Mesodermal cell (in vitro differentiated cells): ENCODE data around the gene PRPF4.
"Not testable (repeated sequence)": the region's sequence is repeated elsewhere in the genome, so short reads cannot be mapped to it uniquely, and the experiment has no call there.

Experiments
- H3K27ac ChIP-seq: 2 replicates; pipeline ENCODE4 v1.7.0; 2013; ENCODE audit warnings: mild to moderate bottlenecking, low read depth, low read length, moderate library complexity; ENCODE audit not compliant: severe bottlenecking
- H3K36me3 ChIP-seq: 2 replicates; pipeline ENCODE4 v1.7.1; 2013; ENCODE audit warnings: mild to moderate bottlenecking, low read length, moderate library complexity; ENCODE audit not compliant: control insufficient read depth, insufficient read depth
- H3K4me1 ChIP-seq: one replicate; pipeline ENCODE4 v1.7.1; 2013; ENCODE audit warnings: mild to moderate bottlenecking, low read length; ENCODE audit not compliant: insufficient read depth, control insufficient read depth, poor library complexity, severe bottlenecking
- H3K4me3 ChIP-seq: 2 replicates; pipeline ENCODE4 v1.7.0; 2013; ENCODE audit warnings: low read length, control low read depth, mild to moderate bottlenecking; ENCODE audit not compliant: insufficient read depth, poor library complexity, severe bottlenecking; ENCODE audit errors: extremely low read depth
- H3K9me3 ChIP-seq: 2 replicates; pipeline ENCODE4 v1.7.1; 2013; ENCODE audit warnings: mild to moderate bottlenecking, low read length, moderate library complexity; ENCODE audit not compliant: control insufficient read depth
- WGBS, 2 experiments: methylation state at CpG; one replicate each; pipeline ENCODE4 v1.1.5; 2013; ENCODE audit warnings: missing lambda C conversion rate in 2 of 2; ENCODE audit not compliant: insufficient coverage in 2 of 2; 5-methylcytosine and 5-hydroxymethylcytosine counted together

The PRPF4 gene

DNA sequence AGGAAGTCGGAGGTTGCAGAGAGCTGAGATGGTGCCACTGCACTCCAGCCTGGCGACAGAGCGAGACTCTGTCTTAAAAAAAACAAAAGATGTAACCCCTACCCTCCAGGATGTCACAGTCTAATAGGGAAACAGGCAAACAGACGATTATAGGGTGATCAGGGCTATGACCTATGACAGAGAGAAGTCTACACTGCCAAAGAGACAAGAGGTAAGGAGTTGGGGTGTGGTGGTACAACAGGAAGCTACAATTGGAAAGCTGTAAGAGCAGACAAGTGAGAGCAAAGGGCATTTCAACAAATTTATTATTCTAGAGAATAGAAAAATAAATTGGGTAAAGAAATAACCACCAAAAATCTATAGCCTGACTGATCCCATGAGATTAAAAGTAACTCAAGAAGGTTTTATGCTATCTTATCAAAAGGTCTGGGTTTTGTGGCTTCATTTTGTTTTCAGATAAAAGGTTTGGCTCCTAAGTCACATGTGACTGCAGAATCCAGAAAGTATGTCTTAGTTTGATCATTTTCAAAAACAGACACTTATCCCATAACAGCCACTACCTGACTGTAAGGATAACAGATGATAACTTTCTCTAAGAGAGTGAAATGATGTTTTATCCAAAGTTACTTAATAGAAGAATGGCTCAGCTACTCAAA is 7.4 kb upstream of the PRPF4 start:
- no peaks in the 10 kb centered on the region for H3K9me3 ChIP-seq
- 92% methylated on average over 1 to 4 of the region's 4 CpGs for WGBS, 2 experiments
- H3K4me3 ChIP-seq: no peak overlapping the region
- H3K36me3 ChIP-seq: peaks cover 68% of the 10 kb centered on the region
- no peaks in the 10 kb centered on the region for H3K4me1 ChIP-seq
- no peak overlapping the region for H3K27ac ChIP-seq

DNA sequence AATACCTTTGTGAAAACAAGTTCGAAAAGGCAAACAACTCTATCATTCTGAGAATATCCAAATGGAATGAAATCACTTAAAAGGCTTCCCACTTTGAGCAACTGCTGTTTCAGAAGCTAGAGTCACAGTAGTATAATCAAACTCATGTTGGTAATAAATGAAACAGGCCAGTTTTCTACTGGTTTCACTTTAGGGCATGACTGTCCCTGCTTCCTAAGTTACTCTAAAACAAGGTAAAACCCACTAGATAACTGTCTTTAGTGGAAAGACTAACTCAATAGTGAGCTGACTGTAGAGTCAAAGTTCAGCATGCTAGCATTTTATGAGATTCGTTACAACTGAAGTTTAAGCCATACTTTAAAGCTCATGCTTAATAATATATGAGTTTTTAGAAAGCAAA is 6.1 kb upstream of the PRPF4 start:
- no peak overlapping the region for H3K27ac ChIP-seq
- no peak overlapping the region for H3K4me3 ChIP-seq
- H3K4me1 ChIP-seq: no peaks in the 10 kb centered on the region
- 100% methylated on average over 1 of the region's 2 CpGs; no CpG with 5 or more reads in 1 of the 2 experiments for WGBS, 2 experiments
- no peaks in the 10 kb centered on the region for H3K9me3 ChIP-seq
- peaks cover 73% of the 10 kb centered on the region for H3K36me3 ChIP-seq

DNA sequence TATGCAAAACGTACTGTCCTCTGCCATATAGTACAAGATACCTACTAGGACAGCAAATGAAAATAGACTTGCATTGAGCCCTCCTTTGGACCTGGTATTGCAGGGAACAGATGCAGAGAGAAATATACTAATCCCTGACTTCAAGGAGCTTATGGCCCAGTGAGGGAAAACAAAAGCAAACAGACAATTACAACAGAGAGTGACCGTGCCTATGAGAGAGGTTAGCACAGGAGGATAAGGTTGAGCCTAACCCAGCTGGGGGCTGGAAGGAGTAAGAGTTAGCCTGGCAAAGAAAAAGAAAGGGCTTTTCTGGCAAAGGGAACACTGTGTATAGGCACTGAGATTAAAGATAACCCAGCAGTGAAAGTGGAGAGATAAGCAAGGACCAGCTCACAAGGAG is 5.6 kb upstream of the PRPF4 start:
- no peak overlapping the region for H3K4me3 ChIP-seq
- WGBS, 2 experiments: 83 to 86% methylated on average over 1 of the region's 2 CpGs
- no peaks in the 10 kb centered on the region for H3K9me3 ChIP-seq
- peaks cover 73% of the 10 kb centered on the region for H3K36me3 ChIP-seq
- H3K4me1 ChIP-seq: no peaks in the 10 kb centered on the region
- no peak overlapping the region for H3K27ac ChIP-seq

DNA sequence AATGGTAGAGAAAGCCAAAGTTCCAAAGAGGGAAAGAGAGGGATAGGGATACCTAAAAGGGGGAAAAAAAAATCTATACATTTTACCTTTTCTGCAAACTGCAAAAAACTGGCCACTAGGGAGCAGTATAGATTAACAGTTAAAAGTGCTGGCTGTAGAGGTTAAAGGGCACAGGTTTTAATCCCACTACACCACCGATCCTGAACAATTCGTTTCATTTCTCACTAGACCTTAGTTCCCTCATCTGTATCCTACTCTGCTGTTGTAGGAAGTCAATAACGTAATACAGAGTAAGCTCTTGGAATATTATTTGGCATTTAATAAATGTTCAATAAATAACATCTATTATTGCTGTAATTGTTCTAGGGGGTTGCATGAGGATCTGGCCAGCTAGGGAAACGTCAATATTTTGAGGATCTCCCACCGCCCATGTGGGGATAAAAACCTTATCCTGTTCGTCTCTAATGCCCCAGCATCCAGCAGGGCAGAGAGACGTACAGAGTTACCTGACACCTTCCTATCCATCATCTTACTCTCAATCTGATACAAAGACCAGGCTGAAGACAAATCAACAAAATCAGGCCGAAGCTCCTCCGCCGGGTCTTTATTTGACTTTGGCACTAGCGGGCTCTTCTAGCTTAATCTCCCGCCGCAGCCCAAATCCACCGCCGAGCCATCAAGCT is 843 bp upstream of the PRPF4 start:
- Histone ChIP-seq H3K27ac (peak overlapping the region; percentile 87), H3K9me3 (no peaks in the 10 kb centered on the region), H3K4me1 (peaks cover 7% of the 10 kb centered on the region), H3K36me3 (peaks cover 67% of the 10 kb centered on the region), H3K4me3 (peak overlapping the region; percentile 82)
- WGBS, 2 experiments: 2% methylated on average over 8 to 11 of the region's 15 CpGs

DNA sequence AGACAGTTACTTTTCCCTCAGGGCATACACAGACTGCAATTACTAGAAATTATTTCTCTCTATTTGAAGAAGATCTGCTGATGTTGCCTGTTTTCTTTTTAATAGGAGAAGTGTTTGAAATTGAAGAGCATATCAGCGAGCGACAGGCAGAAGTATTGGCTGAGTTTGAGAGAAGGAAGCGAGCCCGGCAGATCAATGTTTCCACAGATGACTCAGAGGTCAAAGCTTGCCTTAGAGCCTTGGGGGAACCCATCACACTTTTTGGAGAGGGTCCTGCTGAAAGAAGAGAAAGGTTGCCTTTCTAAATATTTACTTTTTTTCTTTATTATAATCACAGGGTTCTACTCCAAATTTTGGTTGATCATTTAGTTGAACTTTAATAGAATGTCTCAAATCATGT is 3.4 kb downstream of the PRPF4 start:
- Histone ChIP-seq H3K4me3 (no peak overlapping the region), H3K9me3 (no peaks in the 10 kb centered on the region), H3K36me3 (peaks cover 70% of the 10 kb centered on the region), H3K27ac (no peak overlapping the region), H3K4me1 (peaks cover 7% of the 10 kb centered on the region)
- 94 to 100% methylated on average over 3 of the region's 4 CpGs for WGBS, 2 experiments

DNA sequence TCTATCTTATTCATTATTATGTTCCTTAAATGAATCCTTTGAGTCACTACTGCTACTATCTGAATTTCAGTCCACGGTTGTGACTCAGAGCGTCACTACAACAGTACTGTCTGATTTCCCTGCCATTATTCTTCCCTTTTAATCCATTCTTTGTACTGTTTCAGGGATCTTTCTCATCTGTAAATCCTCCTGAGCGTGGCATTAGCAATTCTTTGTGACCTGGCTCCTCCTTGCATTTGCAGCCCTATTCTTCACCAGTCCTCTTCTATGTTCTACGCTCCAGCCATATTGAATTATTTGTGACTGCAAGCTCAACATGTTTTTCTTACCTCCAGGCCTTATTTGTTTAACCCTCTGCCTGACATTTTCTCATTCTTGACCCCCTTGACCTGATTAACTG is 5.9 kb downstream of the PRPF4 start:
- Histone ChIP-seq H3K36me3 (peaks cover 92% of the 10 kb centered on the region), H3K4me3 (no peak overlapping the region), H3K4me1 (peaks cover 7% of the 10 kb centered on the region), H3K27ac (no peak overlapping the region), H3K9me3 (no peaks in the 10 kb centered on the region)
- WGBS, 2 experiments: 91 to 93% methylated on average over 4 of the region's 4 CpGs

DNA sequence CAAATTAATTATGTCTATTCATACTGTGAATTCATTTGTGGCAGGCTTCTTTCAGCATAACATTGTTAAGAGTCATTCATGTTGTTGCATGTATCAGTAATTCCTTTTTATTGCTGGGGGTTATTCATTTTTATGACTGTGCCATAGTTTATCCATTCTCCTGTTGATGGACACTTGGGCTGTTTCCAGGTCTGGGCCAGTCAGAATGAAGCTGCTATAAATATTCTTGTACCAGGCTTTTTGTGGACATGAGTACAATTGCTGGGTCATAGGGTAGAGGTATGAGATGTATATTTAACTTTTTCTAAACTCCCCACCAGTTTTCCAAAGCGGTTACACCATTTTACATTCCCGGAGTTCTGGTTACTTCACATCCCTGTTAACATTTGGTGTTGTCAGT is 13.6 kb downstream of the PRPF4 start:
- WGBS, 2 experiments: 100% methylated on average over 2 of the region's 2 CpGs; no CpG with 5 or more reads in 1 of the 2 experiments
- H3K4me1 ChIP-seq: no peaks in the 10 kb centered on the region
- no peak overlapping the region for H3K4me3 ChIP-seq
- no peak overlapping the region for H3K27ac ChIP-seq
- no peaks in the 10 kb centered on the region for H3K9me3 ChIP-seq
- H3K36me3 ChIP-seq: peaks cover 91% of the 10 kb centered on the region

DNA sequence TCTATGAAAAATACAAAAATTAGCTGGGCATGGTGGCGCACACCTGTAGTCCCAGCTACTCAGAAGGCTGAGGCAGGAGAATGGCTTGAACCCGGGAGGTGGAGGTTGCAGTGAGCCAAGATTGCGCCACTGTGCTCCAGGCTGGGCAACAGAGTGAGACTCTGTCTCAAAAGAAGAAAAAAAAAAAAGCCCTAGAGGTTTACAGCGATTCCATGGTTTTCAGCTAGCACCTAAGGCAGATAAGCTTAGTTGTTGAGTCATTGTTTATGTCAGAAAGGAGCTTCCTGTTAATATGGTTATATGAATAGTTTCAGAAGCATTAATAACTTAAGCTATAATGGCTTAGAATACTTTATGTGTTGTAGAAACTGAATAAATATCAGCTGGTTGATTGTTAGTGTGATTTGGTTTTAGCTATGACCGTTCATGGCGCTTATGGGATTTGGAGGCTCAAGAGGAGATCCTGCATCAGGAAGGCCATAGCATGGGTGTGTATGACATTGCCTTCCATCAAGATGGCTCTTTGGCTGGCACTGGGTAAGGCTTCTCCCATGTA is 14.7 kb downstream of the PRPF4 start:
- no peaks in the 10 kb centered on the region for H3K9me3 ChIP-seq
- peaks cover 81% of the 10 kb centered on the region for H3K36me3 ChIP-seq
- no peak overlapping the region for H3K4me3 ChIP-seq
- WGBS, 2 experiments: 88 to 99% methylated on average over 6 of the region's 6 CpGs
- no peaks in the 10 kb centered on the region for H3K4me1 ChIP-seq
- no peak overlapping the region for H3K27ac ChIP-seq

DNA sequence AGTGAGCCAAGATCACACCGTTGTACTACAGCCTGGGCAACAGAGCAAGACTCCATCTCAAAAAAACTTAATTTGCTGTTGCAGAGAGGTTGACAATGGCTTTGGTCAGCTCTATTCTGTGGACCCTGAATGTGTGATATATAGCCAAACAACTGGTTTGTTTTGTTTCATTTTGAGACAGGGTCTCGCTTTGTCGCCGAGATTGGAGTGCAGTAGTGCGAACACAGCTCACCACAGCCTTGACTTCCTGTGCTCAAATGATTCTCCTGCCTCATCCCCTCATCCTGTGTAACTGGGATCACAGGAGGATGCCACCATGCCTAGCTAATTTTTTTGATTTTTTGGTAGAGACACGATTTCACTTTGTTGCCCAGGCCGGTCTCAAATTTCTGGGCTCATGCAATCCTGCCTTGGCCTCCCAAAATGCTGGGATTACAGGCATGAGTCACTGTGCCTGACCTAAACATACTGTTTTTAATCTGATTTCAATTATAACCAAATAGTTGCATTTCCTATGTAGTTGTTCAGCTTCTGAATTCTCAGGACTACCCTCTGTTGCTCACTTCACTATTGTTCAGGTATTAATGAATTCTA is 17.9 kb downstream of the PRPF4 start:
- Histone ChIP-seq H3K4me3 (no peak overlapping the region), H3K27ac (no peak overlapping the region), H3K36me3 (peaks cover 51% of the 10 kb centered on the region), H3K9me3 (no peaks in the 10 kb centered on the region), H3K4me1 (no peaks in the 10 kb centered on the region)
- 98% methylated on average over 7 of the region's 7 CpGs for WGBS, 2 experiments

DNA sequence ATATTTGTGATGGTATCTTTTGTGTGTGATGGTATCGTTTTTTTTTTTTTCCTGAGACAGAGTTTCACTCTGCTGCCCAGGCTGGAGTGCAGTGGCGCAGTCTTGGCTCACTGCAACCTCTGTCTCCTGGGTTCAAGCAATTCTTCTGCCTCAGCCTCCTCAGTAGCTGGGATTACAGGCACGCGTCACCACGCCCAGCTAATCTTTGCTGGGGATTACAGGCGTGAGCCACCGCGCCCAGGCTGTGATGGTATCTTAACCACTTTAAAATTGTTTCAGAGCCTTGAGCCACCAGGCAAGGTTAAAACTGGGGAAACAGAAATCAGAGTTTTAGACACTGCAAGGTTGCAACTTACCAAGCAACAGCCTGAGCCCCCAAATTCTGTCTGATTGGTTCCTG is 20.8 kb downstream of the PRPF4 start:
- not testable (repeated sequence) for H3K27ac ChIP-seq, H3K9me3 ChIP-seq, H3K4me1 ChIP-seq, H3K4me3 ChIP-seq
- WGBS, 2 experiments: 95 to 96% methylated on average over 7 of the region's 8 CpGs
- H3K36me3 ChIP-seq: peaks cover 23% of the 10 kb centered on the region
